K562 (cell line): ENCODE data around the gene RBL1. TPM values are rescaled to one million over a fixed set of nuclear protein-coding genes. Genes with fewer than 3 reads are reported as not detected.
A peak's percentile ranks its signal among the peaks of the same experiment; 100 is the strongest.

Source experiments
- ATAC-seq: fragments of 200-7000 bp; cut with Tn5 transposase; 3 replicates; pipeline ENCODE4 v1.9.1; 2020; ENCODE audit warnings: moderate library complexity
- BruUV-seq: library from RNA; stranded (reverse); fragments of 400-500 nt; replicated peaks from 2 replicates; lab custom pipeline; 2021; lab: Mats Ljungman, UMichigan
- CTCF ChIA-PET: fragments of 300-600 bp; formaldehyde crosslinking; extraction: SDS; loops from one replicate; lab custom pipeline; 2021; ENCODE audit warnings: low intra/inter-chr PET ratio; lab: Yijun Ruan, JAX
- POLR2A ChIA-PET: fragments of 300-600, 350-650 bp; sonication (Branson Sonifier 250); formaldehyde crosslinking; extraction: SDS; loops from one replicate; lab custom pipeline; 2021; ENCODE audit warnings: antibody characterized with exemption, inconsistent platforms; lab: Yijun Ruan, JAX
- DNase-seq, 4 experiments: peaks; one replicate each; pipeline versions ENCODE4 v3.0.0 to v3.0.0-alpha.2; 2011 to 2018; ENCODE audit warnings: low spot score in 3 of 4, mixed read lengths in 3 of 4; ENCODE audit errors: extremely low read depth in 1 of 4
- FAIRE-seq: peaks from 2 replicates; lab custom pipeline; 2011; peaks lifted over from hg19 to GRCh38; lab: Jason Lieb, UNC
- H2AFZ ChIP-seq: 2 replicates; pipeline ENCODE4 v1.6.0; 2011; ENCODE audit warnings: low read depth, low read length, control low read depth, inconsistent platforms
- H3K27ac ChIP-seq: fragments of 200-600 bp; 3 replicates; pipeline ENCODE4 v1.8.0; 2011; ENCODE audit warnings: low read depth, mild to moderate bottlenecking, control low read depth, inconsistent platforms, low read length, moderate library complexity, mixed read lengths; ENCODE audit errors: extremely low read depth
- H3K27me3 ChIP-seq, 2 experiments: fragments of 300-600 bp in 1 of 2; 2 replicates in 1 of 2; 3 replicates in 1 of 2; pipeline versions ENCODE4 v1.6.0 to v1.8.0; 2011; ENCODE audit warnings: inconsistent platforms in 2 of 2, low read length in 2 of 2, mild to moderate bottlenecking in 1 of 2, mixed read lengths in 1 of 2, moderate library complexity in 1 of 2; ENCODE audit not compliant: control insufficient read depth in 2 of 2, insufficient read depth in 2 of 2
- H3K36me3 ChIP-seq: fragments of 300-600 bp; 3 replicates; pipeline ENCODE4 v1.8.0; 2011; ENCODE audit warnings: mild to moderate bottlenecking, low read length, inconsistent platforms; ENCODE audit not compliant: control insufficient read depth, insufficient read depth
- H3K4me1 ChIP-seq, 2 experiments: fragments of 200-600 bp in 1 of 2; replicated peaks in 1 of 2; 2 replicates in 1 of 2; 3 replicates in 1 of 2; pipeline versions ENCODE4 v1.5.1 to v1.8.0; 2011; ENCODE audit warnings: inconsistent platforms in 2 of 2, low read length in 2 of 2, mild to moderate bottlenecking in 1 of 2, mixed read lengths in 1 of 2, moderate library complexity in 1 of 2; ENCODE audit not compliant: control insufficient read depth in 2 of 2, insufficient read depth in 2 of 2
- H3K4me2 ChIP-seq: 2 replicates; pipeline ENCODE4 v1.6.1; 2011; ENCODE audit warnings: low read length, control low read depth, inconsistent platforms, mixed read lengths; ENCODE audit not compliant: insufficient read depth
- H3K4me3 ChIP-seq: fragments of 200-600 bp; sonication (generic), shearing (Covaris generic); 2 replicates; pipeline ENCODE4 v1.5.1; 2016; ENCODE audit warnings: control low read depth, inconsistent platforms
- H3K79me2 ChIP-seq: fragments of 200-600 bp; 3 replicates; pipeline ENCODE4 v1.8.0; 2011; ENCODE audit warnings: low read length, inconsistent platforms; ENCODE audit not compliant: control insufficient read depth, insufficient read depth
- H3K9ac ChIP-seq, 2 experiments: 2 replicates each; pipeline versions ENCODE4 v1.6.0 to v1.6.1; 2011; ENCODE audit warnings: low read depth in 2 of 2, low read length in 2 of 2, control low read depth in 1 of 2, inconsistent platforms in 1 of 2, mild to moderate bottlenecking in 1 of 2, mixed read lengths in 1 of 2; ENCODE audit not compliant: insufficient read depth in 1 of 2
- H3K9me1 ChIP-seq: one replicate; pipeline ENCODE4 v1.6.0; 2011; ENCODE audit warnings: inconsistent platforms, mild to moderate bottlenecking, low read length, moderate library complexity; ENCODE audit not compliant: control insufficient read depth, insufficient read depth
- H3K9me3 ChIP-seq: replicated peaks from 2 replicates; pipeline ENCODE4 v1.5.1; 2011; ENCODE audit warnings: low read depth, low read length, inconsistent platforms; ENCODE audit not compliant: control insufficient read depth, insufficient read depth
- H4K20me1 ChIP-seq: replicated peaks from 2 replicates; pipeline ENCODE4 v1.6.1; 2011; ENCODE audit warnings: low read length, inconsistent platforms, mixed read lengths; ENCODE audit not compliant: control insufficient read depth, insufficient read depth
- ATF6 ChIP-seq: sonication (generic); formaldehyde crosslinking; IDR thresholded peaks from 2 replicates; pipeline ENCODE4 v1.4.0; 2020; ENCODE audit warnings: mild to moderate bottlenecking, missing genetic modification reagents
- BCLAF1 ChIP-seq, 2 experiments: fragments of 450-650 bp in 1 of 2; IDR thresholded peaks; 2 replicates each; pipeline ENCODE4 v1.6.1; 2011 to 2017; ENCODE audit warnings: low read depth in 2 of 2, antibody characterized with exemption in 1 of 2, borderline replicate concordance in 1 of 2, low read length in 1 of 2, mild to moderate bottlenecking in 1 of 2, mixed read lengths in 1 of 2; ENCODE audit not compliant: control insufficient read depth in 1 of 2
- C11orf30 ChIP-seq: fragments of 450-650 bp; IDR thresholded peaks from 2 replicates; pipeline ENCODE4 v1.6.1; 2016; ENCODE audit warnings: low read depth, mild to moderate bottlenecking
- ESRRA ChIP-seq: fragments of 450-650 bp; IDR thresholded peaks from 2 replicates; pipeline ENCODE4 v1.6.1; 2014; ENCODE audit warnings: low read depth, mild to moderate bottlenecking, moderate library complexity, borderline replicate concordance
- FOXK1 ChIP-seq: sonication (generic); formaldehyde crosslinking; IDR thresholded peaks from 2 replicates; pipeline ENCODE4 v1.8.0; 2022; ENCODE audit warnings: missing genetic modification reagents, mild to moderate bottlenecking, borderline replicate concordance
- GATAD2A ChIP-seq: fragments of 450-650 bp; IDR thresholded peaks from 2 replicates; pipeline ENCODE4 v1.6.1; 2017
- HDAC6 ChIP-seq: IDR thresholded peaks from 2 replicates; pipeline ENCODE4 v1.6.1; 2012; ENCODE audit warnings: low read depth, mild to moderate bottlenecking, control low read depth, inconsistent platforms, low read length, moderate library complexity
- IFI16 ChIP-seq: fragments of 250-450 bp; sonication (Bioruptor Pico); IDR thresholded peaks from 2 replicates; pipeline ENCODE4 v2.1.2; 2022; ENCODE audit warnings: mild to moderate bottlenecking, inconsistent platforms
- KDM5B ChIP-seq: fragments of 200-600 bp; sonication (generic); IDR thresholded peaks from 2 replicates; pipeline ENCODE4 v1.6.1; 2012; ENCODE audit warnings: low read depth, mild to moderate bottlenecking, moderate library complexity, low read length, control low read depth, inconsistent platforms; ENCODE audit not compliant: insufficient replicate concordance
- LARP7 ChIP-seq: fragments of 450-650 bp; IDR thresholded peaks from 2 replicates; pipeline ENCODE4 v1.6.1; 2016
- MAFF ChIP-seq: IDR thresholded peaks from 2 replicates; pipeline ENCODE4 v1.6.1; 2012; ENCODE audit warnings: low read length, improper control_type of control experiment
- MAFG ChIP-seq: fragments of 450-650 bp; conservative IDR thresholded peaks from 2 replicates; pipeline ENCODE4 v1.6.1; 2016; ENCODE audit warnings: missing genetic modification characterization, missing compliant biosample characterization
- PML ChIP-seq: IDR thresholded peaks from 2 replicates; pipeline ENCODE4 v1.6.1; 2012; ENCODE audit warnings: low read length, inconsistent platforms
- SRSF7 ChIP-seq: fragments of 200-400 bp; formaldehyde crosslinking; optimal IDR thresholded peaks from 2 replicates; pipeline ENCODE3; 2017; ENCODE audit warnings: mild to moderate bottlenecking, low read depth, low read length
- TEAD2 ChIP-seq: fragments of 450-650 bp; IDR thresholded peaks from 2 replicates; pipeline ENCODE4 v1.6.1; 2016; ENCODE audit warnings: missing genetic modification characterization, control low read depth, missing compliant biosample characterization
- ZBED1 ChIP-seq: IDR thresholded peaks from 2 replicates; pipeline ENCODE4 v1.6.1; 2014
- ZNF277 ChIP-seq: fragments of 250-450 bp; sonication (Bioruptor Pico); IDR thresholded peaks from 2 replicates; pipeline ENCODE4 v1.8.0; 2022; ENCODE audit warnings: inconsistent platforms, mild to moderate bottlenecking, moderate library complexity, borderline replicate concordance
- ZNF311 ChIP-seq: fragments of 250-450 bp; sonication (Bioruptor Pico); IDR thresholded peaks from 2 replicates; pipeline ENCODE4 v1.4.0; 2020; ENCODE audit warnings: mild to moderate bottlenecking, moderate library complexity
- ZNF316 ChIP-seq: fragments of 450-650 bp; IDR thresholded peaks from 2 replicates; pipeline ENCODE4 v1.6.1; 2016
- WGBS: fragments of 100-300 bp; shearing (Covaris generic); methylation state at CpG from one replicate; pipeline ENCODE4 v1.1.6; 2016; ENCODE audit warnings: low coverage, mixed read lengths; ENCODE audit not compliant: insufficient coverage; ENCODE audit errors: missing lambda C conversion rate; 5-methylcytosine and 5-hydroxymethylcytosine counted together
- in situ Hi-C: fragments of 300-500 bp; cut with MboI; formaldehyde crosslinking; loops from 4 replicates; pipeline ENCODE4 v1.15.0; 2018; ENCODE audit warnings: inconsistent platforms, mixed read lengths
- intact Hi-C: fragments of 100-400 bp; cut with micrococcal nuclease; formaldehyde crosslinking; loops from 2 replicates; pipeline ENCODE4 v1.14.2; 2022
- polyA plus RNA-seq, 8 experiments: library from polyadenylated mRNA; depleted of rRNA in 4 of 8; stranded (reverse) in 5 of 8; unstranded in 3 of 8; fragments of >200 nt; fragmentation: Nextera tagmentation in 2 of 8; fragmentation: Illumina TruSeq in 1 of 8; extraction: Ambion mirVana in 2 of 8; extraction: Trizol in 1 of 8; gene quantifications; 2 replicates each; pipeline versions ENCODE4 v1.2.1 to v1.2.3, GENCODE V29; 2011 to 2014; ENCODE audit warnings: inconsistent platforms in 1 of 8, missing spikeins in 1 of 8
- total RNA-seq, 7 experiments: library from RNA; depleted of rRNA in 6 of 7; stranded (reverse); fragments of >200 nt in 6 of 7; fragmentation: Illumina TruSeq in 2 of 7; extraction: Trizol in 2 of 7; gene quantifications; 2 replicates each; pipeline versions ENCODE4 v1.2.1 to v1.2.3, GENCODE V29; 2011 to 2021; ENCODE audit warnings: low replicate concordance in 1 of 7

RBL1 gene
- total and polyA plus RNA-seq, 9 of the 15 experiments (the other 6 are each of a cell fraction or from before 2014, with no cell fraction given), result 4.0 to 25.9 (median 15.6) TPM

GRCh38 chr20:37066168-37066567, 29.6 kb downstream of the RBL1 start:
- Histone ChIP-seq H2AFZ (no peak overlapping the region), H3K27me3 (no peaks in the 10 kb centered on the region), H3K4me2 (no peak overlapping the region), H4K20me1 (no peaks in the 10 kb centered on the region), H3K9me1 (no peaks in the 10 kb centered on the region), H3K9ac (no peak overlapping the region), H3K27ac (no peak overlapping the region), H3K36me3 (peaks cover 51% of the 10 kb centered on the region), H3K4me3 (no peak overlapping the region), H3K9me3 (no peaks in the 10 kb centered on the region), H3K4me1 (no peaks in the 10 kb centered on the region), H3K79me2 (peaks cover 4% of the 10 kb centered on the region; the same call in 1 of the 3 replicates)
- WGBS, result 86% methylated on average over 2 of the region's 2 CpGs
- ChIA-PET CTCF (no interaction called here), POLR2A (no interaction called here)
- ATAC-seq, result no peak
- intact Hi-C loops (no loop called here), in situ Hi-C loops (no loop called here)
- no TSS peak for BruUV-seq
- FAIRE-seq, result no peak
- no peak for DNase-seq
- no peak for TF ChIP-seq KDM5B
- TF ChIP-seq ZNF316, result peak; percentile 75; the same call in 1 of the 2 replicates
- no peak for TF ChIP-seq SRSF7
- no peak for TF ChIP-seq IFI16 (CRISPR knock-in tag)
- no peak for TF ChIP-seq ZNF311 (CRISPR knock-in tag)
- TF ChIP-seq ESRRA, result no peak
- TF ChIP-seq GATAD2A, result no peak
- no peak for TF ChIP-seq LARP7
- TF ChIP-seq ATF6 (CRISPR knock-in tag), result no peak
- TF ChIP-seq C11orf30, result peak; percentile 37; the same call in 1 of the 2 replicates
- TF ChIP-seq TEAD2 (tag), result no peak
- TF ChIP-seq BCLAF1 (IDR thresholded peaks at IDR 0.05; ENCODE audit: borderline replicate concordance in 1 of 2, control insufficient read depth in 1 of 2, low read depth in 2 of 2, low read length in 1 of 2), result no peak
- 0 out of 2 replicates have a peak, but pooled peaks have one; percentile 24 for TF ChIP-seq MAFF
- TF ChIP-seq FOXK1 (CRISPR knock-in tag), result no peak
- TF ChIP-seq HDAC6, result no peak
- no peak for TF ChIP-seq PML
- no peak for TF ChIP-seq ZBED1
- TF ChIP-seq ZNF277 (CRISPR knock-in tag), result no peak
- peak; percentile 33; the same call in 1 of the 2 replicates for TF ChIP-seq MAFG (tag)
